Heart left ventricle (tissue), 16 donors: Measurements from ENCODE around the gene PRRG1. TPM values are rescaled to one million over a fixed set of nuclear protein-coding genes. Genes with fewer than 3 reads are reported as not detected.

ENCODE experiments used
- ATAC-seq, 4 donors: fragments of 200-7000 bp; cut with Tn5 transposase; one replicate each; pipeline ENCODE4 v1.9.1; 2020 to 2022; ENCODE audit warnings: moderate library complexity in 4 of 4, mild to moderate bottlenecking in 3 of 4, moderate number of reproducible peaks in 1 of 4
- DNase-seq, 5 donors: peaks; one replicate each; pipeline ENCODE4 v3.0.0-alpha.2; 2020
- H3K27ac ChIP-seq, 12 donors: fragments of 200-600 bp; sonication (generic) in 4 of 12; one replicate each; pipeline versions ENCODE4 v1.5.0 to v1.8.0; 2016 to 2022; ENCODE audit warnings: mild to moderate bottlenecking in 2 of 12
- H3K27me3 ChIP-seq, 9 donors: fragments of 200-600 bp; sonication (generic) in 2 of 9; one replicate each; pipeline versions ENCODE4 v1.5.1 to v1.8.0; 2016 to 2022; ENCODE audit warnings: mild to moderate bottlenecking in 3 of 9
- H3K36me3 ChIP-seq, 9 donors: fragments of 200-600 bp; sonication (generic) in 2 of 9; one replicate each; pipeline versions ENCODE4 v1.5.0 to v1.8.0; 2018 to 2022; ENCODE audit warnings: mild to moderate bottlenecking in 2 of 9
- H3K4me1 ChIP-seq, 12 donors: fragments of 200-600 bp; sonication (generic) in 4 of 12; one replicate each; pipeline versions ENCODE4 v1.5.0 to v1.8.0; 2016 to 2022; ENCODE audit warnings: mild to moderate bottlenecking in 3 of 12
- H3K4me3 ChIP-seq, 12 donors: fragments of 200-600 bp; sonication (generic) in 4 of 12; one replicate each; pipeline versions ENCODE4 v1.5.0 to v1.8.0; 2017 to 2022; ENCODE audit warnings: mild to moderate bottlenecking in 9 of 12, moderate library complexity in 4 of 12
- H3K9me3 ChIP-seq, 12 donors: fragments of 200-600 bp; sonication (generic) in 4 of 12; one replicate each; pipeline versions ENCODE4 v1.5.0 to v1.8.0; 2016 to 2022; ENCODE audit warnings: mild to moderate bottlenecking in 1 of 12
- POLR2A ChIP-seq, 2 donors: fragments of 450-650 bp; IDR thresholded peaks; one replicate each; pipeline ENCODE4 v1.6.1; 2017; ENCODE audit warnings: antibody characterized with exemption in 2 of 2, mild to moderate bottlenecking in 2 of 2, moderate library complexity in 2 of 2
- WGBS, 4 donors: extraction: QIAGEN DNeasy Blood & Tissue Kit in 2 of 4; methylation state at CpG; one replicate each; pipeline versions ENCODE4 v1.1.5 to v1.1.7; 2013 to 2018; 5-methylcytosine and 5-hydroxymethylcytosine counted together
- intact Hi-C, 10 donors: fragments of 100-400 bp; cut with DNase I; formaldehyde crosslinking; loops; one replicate each; pipeline versions ENCODE4 v1.11.1 to v1.14.2; 2022
- polyA plus RNA-seq, 2 donors: library from polyadenylated mRNA; stranded (reverse); fragments of 200-250 nt; gene quantifications; one replicate each; pipeline ENCODE4 v1.2.3, GENCODE V29; 2013
- total RNA-seq, 9 donors: library from RNA; depleted of rRNA in 2 of 9; stranded (reverse); fragments of >200 nt in 2 of 9; fragmentation: NEBNext Ultra II Directional in 3 of 9; extraction: Animal tissue kit (Norgen Biotek cat#: 25700) in 3 of 9; gene quantifications; one replicate each; pipeline versions ENCODE4 v1.1.0 to v1.2.4, GENCODE V29; 2016 to 2023
- TF ChIP-seq, protein P1 (sequence below), 12 donors: fragments of 200-600 bp; sonication (generic) in 4 of 12; IDR thresholded peaks; one replicate each; pipeline versions ENCODE4 v1.5.0 to v1.8.0; 2018 to 2022; ENCODE audit warnings: antibody characterized with exemption in 12 of 12, mild to moderate bottlenecking in 5 of 12
- donor health status: ischemic (EF 13 %, LVEDD 7.1; RV severe dilation, severe dysfunction).
- donor health status: healthy with polysubstance abuse.
- donor health status: DM: no; HTN: yes; CAD: no.
- donor health status: DM: no; HTN: no; CAD: no.
- donor health status: ischemic (EF 25% LVEDD 6.9; RV normal size, moderate dysfunction).
- donor health status: ischemic (EF 25% LVEDD 5.7; RV mildly dilated, moderate dysfunction).
- donor health status: healthy.
- donor health status: DM: yes; HTN: yes; CAD: no.
- donor health status: ischemic (EF 35%, LVEDD 5.7; RV mildly dilated, moderate dysfunction).
- donor health status: nonischemic (EF 11% LVEDD 7.7; RV severe dilation, severe dysfunction).
- donor health status: DM: yes; HTN: yes; CAD: no.
- donor health status: PGD.
- donor health status: ischemic (EF 29% LVEDD 5.4; RV normal size, mild dysfunction).
- donor health status: nonischemic (EF 23%, LVEDD 6.1; RV moderate dilation, normal function).

The PRRG1 gene
- total and polyA plus RNA-seq, 11 donors = 3.0 to 17.3 (median 10.1) TPM

DNA sequence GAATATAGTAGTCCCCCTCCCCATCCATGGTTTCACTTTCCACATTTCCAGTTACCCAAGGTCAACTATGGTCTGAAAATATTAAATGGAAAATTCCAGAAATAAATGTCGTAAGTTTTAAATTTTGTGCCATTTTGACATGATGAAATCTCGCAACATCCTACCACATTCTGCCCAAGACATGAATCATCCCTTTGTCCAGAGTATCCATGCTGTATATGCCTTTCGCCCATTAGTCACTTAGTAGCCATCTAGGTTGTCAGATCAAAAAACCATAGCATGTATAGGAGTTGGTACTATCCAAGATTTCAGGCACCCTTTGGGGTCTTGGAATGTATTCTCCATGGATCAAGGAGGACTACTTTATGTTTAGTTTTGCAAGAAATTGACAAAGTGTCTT is 8.3 kb downstream of the PRRG1 start:
- peaks cover 0 to 16% (median 0%) of the 10 kb centered on the region in 12 donors for H3K9me3 ChIP-seq
- no peaks in the 10 kb centered on the region for H3K27me3 ChIP-seq
- no peak for ATAC-seq
- no peaks in the 10 kb centered on the region for H3K36me3 ChIP-seq
- no peak for DNase-seq
- 78 to 98% (median 91%) methylated on average over 3 of the region's 3 CpGs for WGBS, 4 donors
- TF ChIP-seq POLR2A (IDR thresholded peaks at IDR 0.05) = no peak
- TF ChIP-seq, protein P1, sequence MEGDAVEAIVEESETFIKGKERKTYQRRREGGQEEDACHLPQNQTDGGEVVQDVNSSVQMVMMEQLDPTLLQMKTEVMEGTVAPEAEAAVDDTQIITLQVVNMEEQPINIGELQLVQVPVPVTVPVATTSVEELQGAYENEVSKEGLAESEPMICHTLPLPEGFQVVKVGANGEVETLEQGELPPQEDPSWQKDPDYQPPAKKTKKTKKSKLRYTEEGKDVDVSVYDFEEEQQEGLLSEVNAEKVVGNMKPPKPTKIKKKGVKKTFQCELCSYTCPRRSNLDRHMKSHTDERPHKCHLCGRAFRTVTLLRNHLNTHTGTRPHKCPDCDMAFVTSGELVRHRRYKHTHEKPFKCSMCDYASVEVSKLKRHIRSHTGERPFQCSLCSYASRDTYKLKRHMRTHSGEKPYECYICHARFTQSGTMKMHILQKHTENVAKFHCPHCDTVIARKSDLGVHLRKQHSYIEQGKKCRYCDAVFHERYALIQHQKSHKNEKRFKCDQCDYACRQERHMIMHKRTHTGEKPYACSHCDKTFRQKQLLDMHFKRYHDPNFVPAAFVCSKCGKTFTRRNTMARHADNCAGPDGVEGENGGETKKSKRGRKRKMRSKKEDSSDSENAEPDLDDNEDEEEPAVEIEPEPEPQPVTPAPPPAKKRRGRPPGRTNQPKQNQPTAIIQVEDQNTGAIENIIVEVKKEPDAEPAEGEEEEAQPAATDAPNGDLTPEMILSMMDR (IDR thresholded peaks at IDR 0.05) = no peak
- H3K27ac ChIP-seq = no peak overlapping the region
- no peak overlapping the region for H3K4me3 ChIP-seq
- intact Hi-C loops = loop anchor here in 1 of 10 donors (10.0 kb wide), 1 partner anchor 57 kb away; no protein-coding TSS in a partner anchor
- H3K4me1 ChIP-seq = peaks cover 0 to 13% (median 0%) of the 10 kb centered on the region in 12 donors

DNA sequence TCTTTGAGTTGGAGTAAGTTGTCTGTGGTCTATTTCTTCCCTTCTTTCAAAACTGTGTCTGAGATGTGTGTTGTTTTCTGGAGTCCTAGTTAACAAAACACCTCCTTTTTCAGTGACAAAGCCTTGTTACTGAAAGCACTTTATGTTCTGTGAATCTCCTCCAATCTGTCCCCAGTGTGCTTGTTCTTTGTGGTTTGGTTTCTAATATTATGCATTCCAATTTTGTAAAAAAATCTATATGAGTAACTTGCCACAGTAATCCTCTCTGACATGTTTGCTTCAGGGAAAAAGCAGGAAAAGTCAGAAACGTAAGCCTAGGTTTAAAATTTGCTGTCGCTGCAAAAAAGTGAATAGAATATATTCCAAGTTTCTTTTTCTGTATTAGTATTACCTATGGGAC is 12.4 kb downstream of the PRRG1 start:
- 53 to 57% (median 55%) methylated on average over 2 of the region's 2 CpGs for WGBS, 4 donors
- DNase-seq = no peak
- Histone ChIP-seq H3K27me3 (no peaks in the 10 kb centered on the region), H3K27ac (no peak overlapping the region), H3K4me1 (peaks cover 0 to 6% (median 0%) of the 10 kb centered on the region in 12 donors), H3K4me3 (no peak overlapping the region), H3K9me3 (peaks cover 0 to 16% (median 0%) of the 10 kb centered on the region in 12 donors), H3K36me3 (no peaks in the 10 kb centered on the region)
- intact Hi-C loops = no loop called here
- ATAC-seq = no peak
- TF ChIP-seq, protein P1 (IDR thresholded peaks at IDR 0.05) = no peak
- TF ChIP-seq POLR2A (IDR thresholded peaks at IDR 0.05) = no peak

DNA sequence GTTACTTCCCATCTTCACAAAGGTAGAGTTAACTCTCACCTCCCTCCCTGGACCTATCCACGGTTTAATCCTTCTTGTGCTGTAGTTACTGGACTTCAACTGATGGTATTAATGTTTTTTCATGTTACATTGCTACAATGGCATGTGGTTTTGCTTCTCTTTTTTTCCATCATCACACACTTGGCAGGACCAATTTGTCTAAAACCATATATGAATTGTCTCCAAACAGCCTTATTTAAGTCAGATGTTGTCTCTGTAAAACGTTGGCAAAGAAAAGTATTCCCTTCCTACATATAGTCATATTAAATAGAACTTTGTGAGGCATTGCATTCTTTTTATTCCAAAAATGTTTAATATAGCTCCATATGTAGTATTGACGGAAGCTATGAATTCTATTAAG is 15.5 kb downstream of the PRRG1 start:
- 58 to 92% (median 79%) methylated on average over 3 of the region's 3 CpGs for WGBS, 4 donors
- TF ChIP-seq POLR2A (IDR thresholded peaks at IDR 0.05) = no peak
- TF ChIP-seq, protein P1 (IDR thresholded peaks at IDR 0.05) = no peak
- Histone ChIP-seq H3K4me3 (no peak overlapping the region), H3K36me3 (no peaks in the 10 kb centered on the region), H3K27ac (no peak overlapping the region), H3K27me3 (no peaks in the 10 kb centered on the region), H3K9me3 (peaks cover 0 to 9% (median 0%) of the 10 kb centered on the region in 12 donors), H3K4me1 (peaks cover 0 to 6% (median 0%) of the 10 kb centered on the region in 12 donors)
- ATAC-seq (no peak), DNase-seq (no peak)
- intact Hi-C loops = no loop called here

DNA sequence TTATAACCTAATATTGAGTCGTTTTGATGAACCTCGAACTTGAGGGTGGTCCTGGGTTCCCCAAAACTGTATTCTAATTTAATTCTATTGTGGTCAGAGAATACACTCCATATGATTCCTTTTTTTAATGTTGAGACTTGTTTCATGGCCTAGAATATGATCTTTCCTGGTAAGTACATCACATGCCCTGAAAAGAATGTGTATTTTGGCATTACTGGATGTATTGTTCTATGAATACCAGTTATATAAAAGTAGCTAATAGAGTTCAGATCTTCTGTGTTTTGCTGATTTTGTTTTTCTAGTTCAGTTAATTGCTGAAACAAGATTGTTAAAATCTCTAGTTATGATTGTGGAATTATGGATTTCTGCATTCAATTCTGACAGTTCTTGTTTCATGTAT is 18.8 kb downstream of the PRRG1 start:
- Histone ChIP-seq H3K4me1 (peaks cover 0 to 5% (median 0%) of the 10 kb centered on the region in 12 donors), H3K9me3 (peaks cover 0 to 2% (median 0%) of the 10 kb centered on the region in 12 donors), H3K27ac (no peak overlapping the region), H3K36me3 (no peaks in the 10 kb centered on the region), H3K27me3 (no peaks in the 10 kb centered on the region), H3K4me3 (no peak overlapping the region)
- TF ChIP-seq POLR2A (IDR thresholded peaks at IDR 0.05) = no peak
- TF ChIP-seq, protein P1 (IDR thresholded peaks at IDR 0.05) = no peak
- intact Hi-C loops = no loop called here
- ATAC-seq (no peak), DNase-seq (no peak)
- 57 to 92% (median 73%) methylated on average over 2 of the region's 2 CpGs for WGBS, 4 donors
